Activated CD4-positive, alpha-beta T cell treated with anti-CD3 and anti-CD28 coated beads, Interleukin-2, amount 10 ng/mL, durations not matched to agents 24 days and 14 days (primary cell): ENCODE results near the gene AIF1L. TPM values are rescaled to one million over a fixed set of nuclear protein-coding genes. Genes with fewer than 3 reads are reported as not detected.

ENCODE experiments used
- DNase-seq: peaks from one replicate; pipeline ENCODE4 v3.0.0; 2022
- H3K27ac Mint-ChIP-seq: one replicate; pipeline ENCODE4 v1.8.0; 2022; ENCODE audit warnings: mild to moderate bottlenecking, mixed read lengths
- H3K27me3 Mint-ChIP-seq: one replicate; pipeline ENCODE4 v1.8.0; 2022; ENCODE audit warnings: mixed read lengths
- H3K36me3 Mint-ChIP-seq: one replicate; pipeline ENCODE4 v1.8.0; 2022; ENCODE audit warnings: low read depth, mild to moderate bottlenecking, mixed read lengths
- H3K4me1 Mint-ChIP-seq: one replicate; pipeline ENCODE4 v1.8.0; 2021; ENCODE audit warnings: mixed read lengths
- H3K4me3 Mint-ChIP-seq: one replicate; pipeline ENCODE4 v1.8.0; 2022; ENCODE audit warnings: mild to moderate bottlenecking, moderate library complexity, mixed read lengths
- H3K9me3 Mint-ChIP-seq: one replicate; pipeline ENCODE4 v1.8.0; 2021; ENCODE audit warnings: mixed read lengths
- intact Hi-C: fragments of 100-400 bp; cut with micrococcal nuclease; formaldehyde crosslinking; loops from one replicate; pipeline ENCODE4 v1.15.1; 2023
- total RNA-seq: library from RNA; stranded (reverse); gene quantifications from 2 replicates; pipeline ENCODE4 v1.2.3, GENCODE V29; 2022

The AIF1L gene
- 0.59 and 0.72 TPM in 2 replicates for total RNA-seq

- Mint-ChIP-seq H3K27me3 (peaks cover 35% of the 10 kb centered on the region), H3K36me3 (no peaks in the 10 kb centered on the region), H3K4me1 (peaks cover 3% of the 10 kb centered on the region), H3K4me3 (peak within 1 kb of the TSS; percentile 61), H3K9me3 (no peaks in the 10 kb centered on the region), H3K27ac (no peak within 1 kb of the TSS)
- peak; percentile 65 for DNase-seq
- intact Hi-C loops, result no loop called here
These were observed at the start of gene AIF1L for GRCh38 chr9:131096269-131097125. Gene AIF1L, plus strand, starts transcription at chr9:131096531. Its CDS starts 99 bp downstream, at chr9:131096630.

- Mint-ChIP-seq H3K9me3 (no peaks in the 10 kb centered on the region), H3K4me3 (no peak overlapping the region), H3K27ac (no peak overlapping the region), H3K36me3 (no peaks in the 10 kb centered on the region), H3K4me1 (no peaks in the 10 kb centered on the region), H3K27me3 (peaks cover 3% of the 10 kb centered on the region)
- peak; percentile 93 for DNase-seq
- intact Hi-C loops, result loop anchor here (1.0 kb wide), 1 partner anchor 180 kb away; no protein-coding TSS in a partner anchor
These were observed 49.6 kb upstream of the AIF1L start for GRCh38 chr9:131046581-131047202.

GRCh38 chr9:131048332-131048731 lies 48.0 kb upstream of the AIF1L start:
- no peak for DNase-seq
- intact Hi-C loops, result no loop called here
- no peaks in the 10 kb centered on the region for H3K36me3 Mint-ChIP-seq

GRCh38 chr9:131048820-131049219 lies 47.5 kb upstream of the AIF1L start:
- Mint-ChIP-seq H3K27ac (no peak overlapping the region), H3K4me1 (no peaks in the 10 kb centered on the region), H3K9me3 (no peaks in the 10 kb centered on the region), H3K4me3 (no peak overlapping the region), H3K27me3 (peaks cover 3% of the 10 kb centered on the region), H3K36me3 (no peaks in the 10 kb centered on the region)
- no peak for DNase-seq
- intact Hi-C loops, result no loop called here

More at GRCh38 chr9:131048332-131048731, 48.0 kb upstream of the AIF1L start:
- no peaks in the 10 kb centered on the region for H3K4me1 Mint-ChIP-seq
- H3K4me3 Mint-ChIP-seq, result no peak overlapping the region
- H3K9me3 Mint-ChIP-seq, result no peaks in the 10 kb centered on the region
- H3K27ac Mint-ChIP-seq, result no peak overlapping the region
- peaks cover 3% of the 10 kb centered on the region for H3K27me3 Mint-ChIP-seq

GRCh38 chr9:131049829-131050715 lies 46.3 kb upstream of the AIF1L start:
- H3K4me1 Mint-ChIP-seq, result no peaks in the 10 kb centered on the region
- intact Hi-C loops, result no loop called here
- no peak overlapping the region for H3K4me3 Mint-ChIP-seq
- H3K27me3 Mint-ChIP-seq, result peaks cover 3% of the 10 kb centered on the region
- no peak for DNase-seq
- no peaks in the 10 kb centered on the region for H3K36me3 Mint-ChIP-seq
- no peak overlapping the region for H3K27ac Mint-ChIP-seq
- H3K9me3 Mint-ChIP-seq, result no peaks in the 10 kb centered on the region

- H3K4me3 Mint-ChIP-seq, result no peak overlapping the region
- intact Hi-C loops, result no loop called here
- no peaks in the 10 kb centered on the region for H3K4me1 Mint-ChIP-seq
- no peaks in the 10 kb centered on the region for H3K9me3 Mint-ChIP-seq
- no peaks in the 10 kb centered on the region for H3K36me3 Mint-ChIP-seq
- no peak overlapping the region for H3K27ac Mint-ChIP-seq
- no peak for DNase-seq
- peaks cover 3% of the 10 kb centered on the region for H3K27me3 Mint-ChIP-seq
These were observed 45.5 kb upstream of the AIF1L start for GRCh38 chr9:131050831-131051230.

- Mint-ChIP-seq H3K36me3 (no peaks in the 10 kb centered on the region), H3K27me3 (peaks cover 3% of the 10 kb centered on the region), H3K27ac (no peak overlapping the region), H3K9me3 (no peaks in the 10 kb centered on the region), H3K4me3 (no peak overlapping the region), H3K4me1 (no peaks in the 10 kb centered on the region)
- intact Hi-C loops, result no loop called here
- no peak for DNase-seq
These were observed 44.5 kb upstream of the AIF1L start for GRCh38 chr9:131051592-131052517.

- intact Hi-C loops, result no loop called here
- Mint-ChIP-seq H3K36me3 (no peaks in the 10 kb centered on the region), H3K27ac (no peak overlapping the region), H3K4me3 (no peak overlapping the region), H3K27me3 (no peaks in the 10 kb centered on the region), H3K9me3 (no peaks in the 10 kb centered on the region), H3K4me1 (no peaks in the 10 kb centered on the region)
- no peak for DNase-seq
These were observed 42.4 kb upstream of the AIF1L start for GRCh38 chr9:131053896-131054295.

- intact Hi-C loops, result loop anchor here (5.0 kb wide), 1 partner anchor 70 kb away; the partner anchor contains the start of gene NUP214
- Mint-ChIP-seq H3K9me3 (no peaks in the 10 kb centered on the region), H3K27ac (no peak overlapping the region), H3K27me3 (no peaks in the 10 kb centered on the region), H3K4me3 (no peak overlapping the region), H3K4me1 (no peaks in the 10 kb centered on the region), H3K36me3 (no peaks in the 10 kb centered on the region)
- DNase-seq, result no peak
These were observed 39.4 kb upstream of the AIF1L start for GRCh38 chr9:131056781-131057506.

GRCh38 chr9:131060900-131061630 lies 35.3 kb upstream of the AIF1L start:
- intact Hi-C loops, result no loop called here
- Mint-ChIP-seq H3K4me1 (no peaks in the 10 kb centered on the region), H3K4me3 (no peak overlapping the region), H3K36me3 (no peaks in the 10 kb centered on the region), H3K9me3 (no peaks in the 10 kb centered on the region), H3K27me3 (no peaks in the 10 kb centered on the region), H3K27ac (no peak overlapping the region)
- no peak for DNase-seq

GRCh38 chr9:131062969-131063368 lies 33.4 kb upstream of the AIF1L start:
- DNase-seq, result no peak
- no peaks in the 10 kb centered on the region for H3K27me3 Mint-ChIP-seq
- H3K27ac Mint-ChIP-seq, result no peak overlapping the region
- H3K4me1 Mint-ChIP-seq, result no peaks in the 10 kb centered on the region
- intact Hi-C loops, result no loop called here
- no peak overlapping the region for H3K4me3 Mint-ChIP-seq
- no peaks in the 10 kb centered on the region for H3K36me3 Mint-ChIP-seq
- no peaks in the 10 kb centered on the region for H3K9me3 Mint-ChIP-seq

GRCh38 chr9:131065599-131065998 lies 30.7 kb upstream of the AIF1L start:
- no peak for DNase-seq
- no peaks in the 10 kb centered on the region for H3K27me3 Mint-ChIP-seq
- H3K4me1 Mint-ChIP-seq, result no peaks in the 10 kb centered on the region
- no peak overlapping the region for H3K4me3 Mint-ChIP-seq
- no peaks in the 10 kb centered on the region for H3K36me3 Mint-ChIP-seq
- no peaks in the 10 kb centered on the region for H3K9me3 Mint-ChIP-seq
- no peak overlapping the region for H3K27ac Mint-ChIP-seq
- intact Hi-C loops, result no loop called here
